ENCODE data around the gene NACC2.
"Not testable (repeated sequence)": the region's sequence is repeated elsewhere in the genome, so short reads cannot be mapped to it uniquely, and the experiment has no call there.

The NACC2 gene

GRCh38 chr9:136043441-136043991, 51.6 kb downstream of the NACC2 start:
- no peak for DNase-seq

DNA sequence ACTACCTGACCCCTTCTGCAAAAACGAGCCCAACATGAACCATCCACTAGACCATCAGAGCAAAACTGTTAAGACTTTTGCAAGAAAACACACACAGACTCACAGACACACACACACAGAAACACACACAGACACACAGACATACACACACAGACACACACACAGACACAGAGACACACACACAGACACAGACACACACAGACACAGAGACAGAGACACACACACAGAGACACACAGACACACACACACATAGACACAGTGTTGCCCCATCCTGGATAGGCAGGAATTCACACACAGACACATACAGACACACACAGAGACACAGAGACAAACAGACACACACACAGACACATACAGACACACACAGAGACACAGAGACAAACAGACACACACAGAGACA, 52.5 kb downstream of the NACC2 start:
- DNase-seq: no peak

GRCh38 chr9:136040848-136041247, 54.2 kb downstream of the NACC2 start:
- DNase-seq: not testable (repeated sequence)

DNA sequence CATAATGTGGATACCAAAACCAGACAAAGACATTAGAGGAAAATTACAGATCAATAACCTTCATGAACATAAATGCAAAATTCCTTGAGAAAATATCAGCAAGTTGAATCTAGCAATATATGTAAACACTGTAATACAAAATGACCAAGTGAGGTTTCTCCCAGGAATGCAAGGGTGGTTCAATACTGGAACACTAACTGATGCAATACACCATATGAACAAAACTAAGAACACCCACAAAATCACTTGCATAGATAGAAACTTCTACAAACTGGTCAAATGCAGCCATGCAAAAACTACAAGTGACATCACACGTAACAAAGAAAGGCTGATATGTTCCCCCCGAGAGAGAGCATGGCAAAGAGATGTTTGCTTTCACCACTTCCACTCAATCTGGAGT, 55.6 kb downstream of the NACC2 start:
- no peak for DNase-seq

DNA sequence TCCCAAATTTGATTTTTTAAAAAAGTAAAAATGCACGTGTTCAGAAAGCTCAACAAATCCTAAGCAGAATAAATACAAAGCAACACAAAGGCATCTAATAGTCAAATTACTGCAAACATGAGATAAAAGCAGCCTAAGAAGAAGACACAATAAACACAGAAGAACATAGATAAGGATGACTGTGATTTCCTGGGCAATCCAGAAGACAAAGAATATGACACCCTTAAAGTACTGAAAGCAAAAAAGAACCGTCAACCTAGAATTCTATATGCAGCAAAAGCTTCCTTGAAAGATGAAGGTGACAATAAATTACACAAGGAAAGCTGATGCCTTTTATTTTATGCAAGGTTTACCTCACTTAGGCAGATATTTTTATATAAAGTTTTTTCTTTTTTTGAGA, 58.2 kb downstream of the NACC2 start:
- DNase-seq: no peak

DNA sequence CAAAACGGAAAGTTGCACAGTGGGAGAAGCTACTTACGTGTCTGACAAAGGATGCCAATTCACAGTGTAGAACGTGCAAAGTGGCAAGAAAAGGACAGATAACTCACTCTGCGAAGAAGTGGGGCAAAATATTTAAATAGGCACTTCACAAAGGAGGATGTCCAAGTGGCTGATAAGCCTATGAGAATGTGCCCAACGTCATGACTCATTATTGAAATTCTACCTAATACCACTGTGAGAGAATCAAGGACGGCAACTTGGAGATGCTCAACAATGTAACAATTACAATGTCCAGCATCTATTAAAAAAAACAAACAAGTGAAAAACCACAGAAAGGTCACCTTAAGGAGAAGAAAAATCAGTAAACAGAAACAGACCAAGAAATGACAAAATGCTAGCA, 59.0 kb downstream of the NACC2 start:
- no peak for DNase-seq

GRCh38 chr9:136031741-136032730, 63.1 kb downstream of the NACC2 start:
- no peak for DNase-seq

DNA sequence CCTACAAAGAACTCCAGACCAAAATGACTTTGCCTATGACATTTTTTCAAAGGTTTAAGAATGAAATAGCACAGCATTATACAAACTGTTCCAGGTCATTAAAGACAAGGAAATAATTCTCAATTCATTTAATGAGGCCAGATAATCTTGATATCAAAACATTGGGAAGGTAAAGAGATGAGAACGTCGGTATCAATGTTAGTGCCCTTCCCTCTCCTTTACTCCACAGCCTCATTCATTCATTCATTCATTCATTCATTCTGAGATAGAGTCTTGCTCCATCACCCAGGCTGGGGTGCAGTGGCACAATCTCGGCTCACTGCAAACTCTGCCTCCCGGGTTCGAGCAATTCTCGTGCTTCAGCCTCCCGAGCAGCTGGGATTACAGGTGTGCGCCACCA, 64.0 kb downstream of the NACC2 start:
- DNase-seq: peak; percentile 44

DNA sequence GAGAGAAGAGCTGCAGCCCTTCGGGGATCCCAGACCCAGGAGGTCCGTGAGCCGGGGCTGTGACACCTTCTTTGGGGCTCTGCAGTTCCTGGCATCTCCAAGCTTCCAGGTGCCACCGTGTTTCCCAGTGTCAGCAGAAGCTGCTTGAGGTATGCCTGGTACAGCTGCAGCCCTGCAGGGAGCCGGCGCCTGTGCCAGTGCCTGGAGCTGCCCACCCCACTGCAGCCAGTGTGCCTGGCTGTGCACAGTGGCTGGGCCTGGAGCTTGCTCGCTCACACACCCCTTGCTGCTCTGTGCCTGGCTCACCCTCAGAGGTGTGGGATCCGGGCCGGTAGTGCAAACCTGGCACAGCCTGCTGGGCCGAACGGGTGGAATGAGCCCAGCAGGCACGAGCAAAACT, 65.5 kb downstream of the NACC2 start:
- DNase-seq: peak; percentile 37

- DNase-seq: peak; percentile 47
Measured at GRCh38 chr9:136028760-136029470, 66.2 kb downstream of the NACC2 start.

GRCh38 chr9:136026943-136027289, 68.2 kb downstream of the NACC2 start:
- not testable (repeated sequence) for DNase-seq

GRCh38 chr9:136026266-136026942, 68.7 kb downstream of the NACC2 start:
- DNase-seq: no peak

DNA sequence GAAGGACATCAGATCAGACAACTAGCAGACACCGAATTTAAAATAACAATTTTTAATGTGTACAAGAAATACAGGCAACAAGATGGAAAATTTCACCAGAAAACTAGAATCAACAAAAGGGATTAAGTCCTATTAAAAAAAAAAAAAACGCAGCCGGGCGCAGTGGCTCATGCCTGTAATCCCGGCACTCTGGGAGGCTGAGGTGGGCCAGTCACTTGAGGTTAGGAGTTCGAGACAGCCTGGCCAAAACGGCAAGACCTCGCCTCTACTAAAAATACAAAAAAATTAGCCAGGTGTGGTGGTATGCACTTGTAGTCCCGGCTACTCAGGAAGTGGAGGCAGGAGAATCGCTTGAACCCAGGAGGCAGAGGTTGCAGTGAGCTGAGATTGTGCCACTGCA, 69.6 kb downstream of the NACC2 start:
- peak; percentile 27 for DNase-seq

DNA sequence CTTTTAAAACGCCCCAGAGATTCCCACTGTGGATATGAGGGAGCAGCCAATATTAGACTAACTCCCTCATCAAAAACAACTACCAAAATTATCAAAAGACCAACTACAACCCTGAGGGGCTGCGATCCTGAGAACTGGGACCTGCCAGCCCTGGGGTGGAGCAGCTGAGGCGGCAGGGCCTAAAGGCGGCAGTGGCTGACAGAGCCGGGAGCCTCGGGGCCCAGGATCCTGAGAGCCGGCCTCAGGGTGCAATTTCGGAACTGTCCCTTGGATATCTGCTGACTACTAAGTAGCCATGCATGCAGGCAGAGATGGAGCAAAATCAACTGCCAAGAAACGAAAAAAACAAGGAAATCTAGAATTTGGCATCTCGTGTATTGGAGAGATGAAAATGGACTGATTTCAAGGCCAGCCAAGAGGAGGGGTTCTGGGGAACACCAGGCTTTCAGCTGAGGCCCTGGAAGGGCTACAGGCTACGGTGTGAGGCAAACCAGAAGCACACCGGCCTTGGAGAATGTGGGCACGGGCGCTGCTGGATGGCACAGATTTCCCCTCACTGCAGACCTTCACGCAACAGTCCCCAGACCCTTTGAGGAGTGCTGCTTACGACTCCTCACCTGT, 70.3 kb downstream of the NACC2 start:
- peak; percentile 33 for DNase-seq

- no peak for DNase-seq
Measured at GRCh38 chr9:136024286-136024685, 70.8 kb downstream of the NACC2 start.

- DNase-seq: peak; percentile 48
Measured at GRCh38 chr9:136023410-136024225, 71.5 kb downstream of the NACC2 start.

DNA sequence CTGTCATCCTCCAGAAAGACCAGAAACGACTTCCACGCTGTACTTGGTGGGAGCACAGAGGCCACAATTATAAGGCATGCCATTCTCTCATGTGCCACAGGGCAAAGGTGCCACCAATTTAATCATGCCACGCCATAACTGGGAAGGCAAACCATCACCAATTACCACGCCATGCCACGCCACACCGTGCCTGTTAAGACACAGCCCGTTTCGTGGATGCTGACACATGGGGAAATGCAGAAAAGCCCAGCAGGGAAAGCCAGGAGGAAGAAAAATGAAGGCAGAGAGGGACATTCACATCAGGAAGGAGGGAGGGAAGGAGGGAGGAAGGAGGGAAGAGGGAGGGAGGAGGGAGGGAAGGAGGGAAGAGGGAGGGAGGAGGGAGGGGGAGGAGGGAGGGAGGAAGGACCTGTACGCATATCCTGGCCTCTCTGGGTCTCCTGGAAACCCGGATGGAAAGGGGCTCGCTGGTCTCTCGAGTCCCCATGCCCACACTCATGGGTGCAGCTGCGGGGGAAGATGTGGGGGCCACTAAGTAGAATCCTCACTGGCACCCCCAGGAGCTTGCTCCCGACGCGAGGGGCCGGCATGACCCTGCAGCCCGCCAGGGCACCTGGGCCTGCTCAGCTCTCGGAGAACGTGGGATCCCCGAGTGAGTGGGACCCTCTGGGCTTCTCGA, 72.2 kb downstream of the NACC2 start:
- DNase-seq: no peak

DNA sequence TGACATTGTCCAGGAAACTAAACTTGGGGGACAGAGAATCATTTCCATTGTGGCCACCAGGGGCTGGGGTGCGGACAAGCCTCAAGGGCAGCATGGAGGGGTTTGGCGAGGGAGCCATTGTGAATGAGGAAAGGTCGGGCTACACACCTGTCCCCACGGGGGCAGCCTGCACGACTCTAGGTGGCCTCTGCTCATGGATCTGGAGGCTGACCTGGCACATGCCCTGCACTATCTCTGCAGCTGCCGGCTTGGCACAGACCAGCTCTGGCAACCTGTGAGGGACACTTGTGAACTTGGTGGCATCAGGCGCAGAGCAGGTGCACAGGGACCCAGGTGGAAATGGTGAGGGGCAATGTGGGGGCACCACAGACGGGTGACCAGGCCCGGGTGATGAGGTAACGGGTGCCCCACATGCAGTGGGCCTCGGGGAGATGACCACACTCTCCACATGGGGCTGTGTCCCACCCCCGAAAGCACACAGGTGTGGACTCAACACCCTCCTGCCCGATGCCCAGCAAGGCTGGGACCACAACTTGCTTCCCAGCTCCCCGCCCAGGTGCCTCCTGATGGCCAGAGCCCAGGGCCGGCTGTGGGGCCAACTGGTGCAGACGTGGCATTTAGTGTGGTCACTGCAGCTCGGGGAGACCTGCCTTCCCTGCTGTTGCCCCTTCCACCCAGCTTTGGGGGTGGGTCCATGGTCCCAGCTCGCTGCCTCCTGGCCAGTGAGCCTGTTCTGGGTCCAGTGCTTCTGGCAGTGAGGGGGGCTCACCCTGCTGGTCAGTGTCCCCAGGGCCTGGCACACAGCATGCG, 73.0 kb downstream of the NACC2 start:
- peak; percentile 52 for DNase-seq

DNA sequence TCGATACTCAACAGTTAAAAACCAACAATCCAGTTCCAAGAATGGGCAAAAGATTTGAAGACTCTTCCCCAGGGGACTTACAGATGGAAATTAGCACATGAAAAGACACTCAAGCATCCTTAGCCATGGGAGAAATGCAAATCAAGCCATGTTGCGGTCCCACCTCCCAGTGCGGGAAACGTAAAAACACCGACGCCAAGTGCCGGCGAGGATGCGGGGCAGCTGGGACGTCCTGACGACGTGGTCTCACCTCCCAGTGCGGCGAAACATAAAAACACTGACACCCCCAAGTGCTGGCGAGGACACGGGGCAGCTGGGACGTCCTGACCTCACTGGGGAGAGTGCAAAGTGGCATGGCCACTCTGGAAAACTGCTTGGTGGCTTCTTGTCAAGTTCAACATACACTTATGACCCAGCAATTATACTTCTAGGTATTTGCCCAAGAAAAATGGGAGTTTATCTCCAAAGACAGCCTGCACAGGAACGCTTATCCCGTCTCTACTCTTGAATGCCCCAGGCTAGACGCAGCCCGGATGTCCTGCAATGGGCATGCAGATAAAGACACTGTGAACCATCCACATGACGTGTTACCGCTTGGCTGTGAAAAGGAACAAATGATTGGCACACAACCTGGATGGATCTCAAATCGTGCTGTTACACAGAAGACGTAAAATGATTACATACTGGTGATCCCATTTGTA, 73.8 kb downstream of the NACC2 start:
- DNase-seq: peak; percentile 50

- DNase-seq: no peak
Measured at GRCh38 chr9:136020671-136021070, 74.4 kb downstream of the NACC2 start.
